ENCODE results near the gene NGEF.

GRCh38 chr2:232976666-232977437, 36.2 kb downstream of the NGEF start:
- no peak for TF ChIP-seq POLR2A (IDR thresholded peaks at IDR 0.05)
- no peak for TF ChIP-seq CTCF (IDR thresholded peaks at IDR 0.05)
